Brain microvascular endothelial cell (primary cell): ENCODE measurements around the gene U2AF1L4.
"Not testable (repeated sequence)": the region's sequence is repeated elsewhere in the genome, so short reads cannot be mapped to it uniquely, and the experiment has no call there.

ENCODE experiments used
- DNase-seq: peaks from one replicate; pipeline ENCODE4 v3.0.0-alpha.2; 2020
- H3K27ac ChIP-seq: fragments of 250-450 bp; sonication (Bioruptor Pico); 2 replicates; pipeline ENCODE4 v1.5.1; 2020; ENCODE audit warnings: mild to moderate bottlenecking, moderate library complexity
- H3K27me3 ChIP-seq: fragments of 250-450 bp; sonication (Bioruptor Pico); replicated peaks from 2 replicates; pipeline ENCODE4 v1.5.1; 2020; ENCODE audit warnings: mild to moderate bottlenecking
- H3K36me3 ChIP-seq: fragments of 250-450 bp; sonication (Bioruptor Pico); replicated peaks from 2 replicates; pipeline ENCODE4 v1.5.1; 2020; ENCODE audit warnings: mild to moderate bottlenecking
- H3K4me3 ChIP-seq: 2 replicates; pipeline ENCODE4 v1.5.1; 2011; ENCODE audit warnings: low read depth, mild to moderate bottlenecking, control low read depth, low read length, moderate library complexity
- CTCF ChIP-seq: IDR thresholded peaks from 2 replicates; pipeline ENCODE4 v1.5.1; 2011; ENCODE audit warnings: low read depth, mild to moderate bottlenecking, moderate library complexity, low read length, control low read depth, inconsistent platforms; ENCODE audit errors: missing control alignments
- in situ Hi-C: cut with HindIII; loops from 2 replicates; pipeline ENCODE4 v1.10.0; 2017; ENCODE audit warnings: low sequenced_read_pairs, low pct_ligation_motif_present

U2AF1L4 gene

GRCh38 chr19:35776102-35776788, 31.0 kb upstream of the U2AF1L4 start:
- no peak overlapping the region for H3K27ac ChIP-seq
- no peaks in the 10 kb centered on the region for H3K36me3 ChIP-seq
- no peak for TF ChIP-seq CTCF
- H3K27me3 ChIP-seq = no peaks in the 10 kb centered on the region
- no peak for DNase-seq
- in situ Hi-C loops = no loop called here
- peak overlapping the region; percentile 68 for H3K4me3 ChIP-seq

- DNase-seq = peak; percentile 97
- Histone ChIP-seq H3K27ac (no peak within 1 kb of the TSS), H3K27me3 (no peaks in the 10 kb centered on the region), H3K36me3 (no peaks in the 10 kb centered on the region), H3K4me3 (peak within 1 kb of the TSS; percentile 68)
- no peak for TF ChIP-seq CTCF
- in situ Hi-C loops = no loop called here
Observed at GRCh38 chr19:35775298-35776101, 30.3 kb upstream of the U2AF1L4 start, which contains the start of gene ARHGAP33. ARHGAP33 (plus strand) TSS chr19:35775564; CDS start chr19:35775659, 95 bp downstream.

GRCh38 chr19:35775046-35775297, 29.8 kb upstream of the U2AF1L4 start:
- Histone ChIP-seq H3K4me3 (peak overlapping the region; percentile 29), H3K36me3 (no peaks in the 10 kb centered on the region), H3K27me3 (no peaks in the 10 kb centered on the region), H3K27ac (no peak overlapping the region)
- in situ Hi-C loops = no loop called here
- no peak for DNase-seq
- no peak for TF ChIP-seq CTCF

GRCh38 chr19:35774274-35775045, 29.2 kb upstream of the U2AF1L4 start:
- Histone ChIP-seq H3K4me3 (peak overlapping the region; percentile 29), H3K36me3 (no peaks in the 10 kb centered on the region), H3K27ac (no peak overlapping the region), H3K27me3 (no peaks in the 10 kb centered on the region)
- no peak for TF ChIP-seq CTCF
- no peak for DNase-seq
- in situ Hi-C loops = no loop called here

- in situ Hi-C loops = no loop called here
- no peak overlapping the region for H3K27ac ChIP-seq
- DNase-seq = no peak
- H3K36me3 ChIP-seq = peaks cover 4% of the 10 kb centered on the region
- H3K4me3 ChIP-seq = no peak overlapping the region
- TF ChIP-seq CTCF = no peak
- H3K27me3 ChIP-seq = no peaks in the 10 kb centered on the region
Observed at GRCh38 chr19:35773020-35773806, 28.0 kb upstream of the U2AF1L4 start.

- H3K4me3 ChIP-seq, H3K27ac ChIP-seq, in situ Hi-C loops, H3K36me3 ChIP-seq, DNase-seq, H3K27me3 ChIP-seq: not testable (repeated sequence)
Observed at GRCh38 chr19:35772362-35772761, 27.1 kb upstream of the U2AF1L4 start.
